SU-DHL-6 (cell line): Measurements from ENCODE around the gene SPTLC2.

ENCODE experiments used
- H2AFZ ChIP-seq: fragments of 200-600 bp; sonication (generic); 2 replicates; pipeline ENCODE4 v1.6.1; 2014; ENCODE audit warnings: low read depth, mild to moderate bottlenecking, moderate library complexity, mixed read lengths, antibody characterized with exemption, low read length; ENCODE audit not compliant: severe bottlenecking
- H3F3A ChIP-seq: fragments of 200-600 bp; shearing (Covaris generic); 2 replicates; pipeline ENCODE4 v1.6.0; 2016; ENCODE audit warnings: antibody characterized with exemption, mild to moderate bottlenecking; ENCODE audit not compliant: insufficient read depth
- H3K27ac ChIP-seq: fragments of 200-600 bp; sonication (generic); 2 replicates; pipeline ENCODE4 v1.5.1; 2016; ENCODE audit warnings: low read depth, mild to moderate bottlenecking, low read length, moderate library complexity, mixed read lengths
- H3K27me3 ChIP-seq: fragments of 200-600 bp; sonication (generic), shearing (Covaris generic); 2 replicates; pipeline ENCODE4 v1.6.0; 2014; ENCODE audit warnings: mild to moderate bottlenecking, low read length
- H3K36me3 ChIP-seq: fragments of 200-600 bp; sonication (generic); 2 replicates; pipeline ENCODE4 v1.6.1; 2014; ENCODE audit warnings: mild to moderate bottlenecking, low read length, mixed read lengths
- H3K4me2 ChIP-seq: fragments of 300-600, 200-600 bp; shearing (Covaris generic), sonication (generic); 2 replicates; pipeline ENCODE4 v1.6.0; 2014; ENCODE audit warnings: low read length, low read depth, mild to moderate bottlenecking; ENCODE audit not compliant: poor library complexity, severe bottlenecking
- H3K4me3 ChIP-seq: fragments of 200-600 bp; sonication (generic); 2 replicates; pipeline ENCODE4 v1.5.1; 2014; ENCODE audit warnings: antibody characterized with exemption, low read length, mild to moderate bottlenecking, mixed read lengths; ENCODE audit not compliant: insufficient read depth, poor library complexity, severe bottlenecking
- H3K79me2 ChIP-seq: fragments of 200-600 bp; sonication (generic); 2 replicates; pipeline ENCODE4 v1.6.1; 2014; ENCODE audit warnings: mild to moderate bottlenecking, low read length, moderate library complexity; ENCODE audit not compliant: insufficient read depth
- H3K9ac ChIP-seq: fragments of 200-600 bp; sonication (generic); 2 replicates; pipeline ENCODE4 v1.7.0; 2014; ENCODE audit warnings: mild to moderate bottlenecking, low read length
- H3K9me2 ChIP-seq: fragments of 200-600 bp; sonication (generic); replicated peaks from 2 replicates; pipeline ENCODE4 v1.6.1; 2014; ENCODE audit warnings: low read length; ENCODE audit not compliant: insufficient read depth
- H3K9me3 ChIP-seq: fragments of 200-600 bp; sonication (generic); 2 replicates; pipeline ENCODE4 v1.6.1; 2014; ENCODE audit warnings: low read length, mixed read lengths; ENCODE audit not compliant: insufficient read depth
- H4K20me1 ChIP-seq: fragments of 200-600 bp; sonication (generic); 2 replicates; pipeline ENCODE4 v1.6.1; 2014; ENCODE audit warnings: low read depth, mild to moderate bottlenecking, antibody characterized with exemption, low read length, moderate library complexity, mixed read lengths
- EZH2phosphoT487 ChIP-seq: fragments of 200-600 bp; sonication (generic), shearing (Covaris generic); conservative IDR thresholded peaks from 2 replicates; pipeline ENCODE4 v1.6.1; 2018; ENCODE audit warnings: mild to moderate bottlenecking, antibody characterized with exemption, low read length, moderate library complexity, mixed read lengths
- TF ChIP-seq, protein P1 (sequence below): fragments of 200-600 bp; sonication (generic); IDR thresholded peaks from one replicate; pipeline ENCODE4 v1.5.1; 2017; ENCODE audit warnings: antibody characterized with exemption, mild to moderate bottlenecking, low read length, moderate library complexity; ENCODE audit not compliant: insufficient read depth, poor library complexity, severe bottlenecking

Gene SPTLC2

DNA sequence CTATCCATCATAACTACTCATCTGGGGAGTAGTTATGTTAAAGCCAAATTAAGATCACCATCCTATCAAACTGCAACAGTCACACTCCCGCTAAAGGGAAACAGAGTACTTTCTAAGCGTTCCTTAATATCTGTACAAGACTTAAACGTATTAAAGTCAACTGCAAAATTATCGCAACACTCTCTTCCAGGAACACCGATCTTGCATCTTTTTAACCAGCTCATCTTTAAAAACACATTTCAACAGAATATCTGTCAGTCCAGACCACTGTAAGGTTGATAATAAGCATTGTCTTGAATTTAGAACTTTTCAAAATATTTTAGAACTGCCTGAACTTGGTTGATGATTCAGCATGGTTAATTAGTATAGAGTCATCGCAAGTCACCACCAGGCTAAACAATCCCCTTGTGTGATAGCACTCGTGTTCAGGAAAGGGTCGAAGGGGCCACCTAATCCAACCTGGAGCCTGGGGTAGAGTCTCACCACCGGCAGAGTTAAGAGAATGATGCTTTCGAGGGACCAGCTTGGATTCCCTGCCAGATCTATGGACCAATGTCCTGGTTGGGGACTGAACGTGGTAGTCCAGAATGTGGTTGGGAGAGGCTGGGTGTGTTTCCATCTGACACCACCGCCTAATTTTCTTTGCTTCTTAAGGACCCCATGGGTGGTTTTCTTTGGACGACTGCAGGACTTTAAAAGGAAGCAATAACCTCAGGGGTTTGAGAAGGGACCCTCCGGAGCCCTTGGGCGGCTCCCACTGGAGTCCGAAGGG is 890 bp downstream of the SPTLC2 start:
- Histone ChIP-seq H3K4me3 (peak overlapping the region; percentile 99), H3K27ac (peak overlapping the region; percentile 54), H3K79me2 (peaks cover 56% of the 10 kb centered on the region), H3K9me2 (no peaks in the 10 kb centered on the region), H3K27me3 (no peaks in the 10 kb centered on the region), H4K20me1 (peaks cover 5% of the 10 kb centered on the region; the same call in 1 of the 2 replicates), H3K4me2 (peak overlapping the region; percentile 85), H3K36me3 (0 out of 2 replicates have a peak, but pooled peaks cover 4% of the 10 kb centered on the region), H3K9ac (peak overlapping the region; percentile 86), H2AFZ (peak overlapping the region; percentile 18), H3F3A (peaks cover 8% of the 10 kb centered on the region; the same call in 1 of the 2 replicates), H3K9me3 (no peaks in the 10 kb centered on the region)
- no peak for TF ChIP-seq EZH2phosphoT487
- TF ChIP-seq, protein P1, sequence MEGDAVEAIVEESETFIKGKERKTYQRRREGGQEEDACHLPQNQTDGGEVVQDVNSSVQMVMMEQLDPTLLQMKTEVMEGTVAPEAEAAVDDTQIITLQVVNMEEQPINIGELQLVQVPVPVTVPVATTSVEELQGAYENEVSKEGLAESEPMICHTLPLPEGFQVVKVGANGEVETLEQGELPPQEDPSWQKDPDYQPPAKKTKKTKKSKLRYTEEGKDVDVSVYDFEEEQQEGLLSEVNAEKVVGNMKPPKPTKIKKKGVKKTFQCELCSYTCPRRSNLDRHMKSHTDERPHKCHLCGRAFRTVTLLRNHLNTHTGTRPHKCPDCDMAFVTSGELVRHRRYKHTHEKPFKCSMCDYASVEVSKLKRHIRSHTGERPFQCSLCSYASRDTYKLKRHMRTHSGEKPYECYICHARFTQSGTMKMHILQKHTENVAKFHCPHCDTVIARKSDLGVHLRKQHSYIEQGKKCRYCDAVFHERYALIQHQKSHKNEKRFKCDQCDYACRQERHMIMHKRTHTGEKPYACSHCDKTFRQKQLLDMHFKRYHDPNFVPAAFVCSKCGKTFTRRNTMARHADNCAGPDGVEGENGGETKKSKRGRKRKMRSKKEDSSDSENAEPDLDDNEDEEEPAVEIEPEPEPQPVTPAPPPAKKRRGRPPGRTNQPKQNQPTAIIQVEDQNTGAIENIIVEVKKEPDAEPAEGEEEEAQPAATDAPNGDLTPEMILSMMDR = no peak

DNA sequence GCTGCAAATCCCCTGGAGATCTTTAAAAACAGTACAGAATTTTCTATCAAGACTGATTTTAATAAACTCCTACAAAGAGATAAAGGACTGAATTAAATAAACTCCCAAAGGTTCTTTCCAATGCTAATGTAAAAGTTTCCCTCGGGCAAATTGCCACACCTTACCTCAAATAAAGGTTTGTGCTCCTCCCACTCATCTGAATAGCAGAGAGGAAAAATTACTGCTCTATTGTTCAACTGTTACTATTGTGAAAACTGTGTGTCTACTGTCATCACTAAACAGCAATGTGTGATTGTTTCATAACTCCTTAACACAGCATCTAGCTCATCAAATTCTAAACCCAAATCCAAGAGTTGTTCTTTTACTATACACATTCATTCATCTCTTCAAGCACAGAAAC is 3.2 kb downstream of the SPTLC2 start:
- peak overlapping the region; percentile 13 for H3K4me2 ChIP-seq
- no peaks in the 10 kb centered on the region for H3K9me3 ChIP-seq
- H3K79me2 ChIP-seq = peaks cover 78% of the 10 kb centered on the region
- H3K27me3 ChIP-seq = no peaks in the 10 kb centered on the region
- H3K36me3 ChIP-seq = 0 out of 2 replicates have a peak, but pooled peaks cover 4% of the 10 kb centered on the region
- no peak overlapping the region; the same call in 1 of the 2 replicates for H3K27ac ChIP-seq
- peaks cover 5% of the 10 kb centered on the region for H4K20me1 ChIP-seq
- no peak overlapping the region for H3K4me3 ChIP-seq
- H3K9ac ChIP-seq = no peak overlapping the region
- H2AFZ ChIP-seq = no peak overlapping the region
- H3K9me2 ChIP-seq = no peaks in the 10 kb centered on the region
- peaks cover 8% of the 10 kb centered on the region; the same call in 1 of the 2 replicates for H3F3A ChIP-seq
- TF ChIP-seq EZH2phosphoT487 = no peak
- TF ChIP-seq, protein P1 = no peak

DNA sequence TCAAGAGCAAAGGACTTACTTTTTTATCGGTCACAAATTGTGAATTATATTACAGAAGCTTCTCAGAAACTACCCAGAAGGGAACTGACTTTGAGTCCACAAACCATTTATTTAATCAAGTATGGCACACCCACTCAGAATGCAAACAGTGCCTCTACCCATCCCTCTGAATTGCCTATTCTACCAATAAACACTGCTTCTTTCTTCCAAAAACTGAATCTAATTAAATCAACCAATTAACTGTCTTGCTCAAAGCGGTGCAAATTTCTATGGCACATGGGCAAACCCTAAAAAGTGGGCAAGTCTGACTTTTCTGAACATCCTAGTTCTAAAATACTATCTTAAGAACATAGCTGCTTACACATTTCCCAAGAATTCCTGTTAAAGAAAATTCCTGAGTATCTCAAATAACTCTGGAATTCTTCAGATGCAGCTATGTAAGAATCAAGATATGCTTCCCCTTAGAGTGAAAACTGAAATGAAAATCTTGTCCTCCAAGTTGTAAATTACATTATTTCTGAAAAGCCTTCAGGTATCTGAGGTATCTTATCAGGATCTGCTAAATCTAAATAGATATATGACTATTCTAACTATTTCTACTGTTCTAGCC is 4.3 kb downstream of the SPTLC2 start:
- H3K27ac ChIP-seq = no peak overlapping the region
- TF ChIP-seq, protein P1 = no peak
- no peak for TF ChIP-seq EZH2phosphoT487

More for the DNA sequence above, 4.3 kb downstream of the SPTLC2 start:
- Histone ChIP-seq H3K9ac (no peak overlapping the region), H2AFZ (no peak overlapping the region), H4K20me1 (peaks cover 9% of the 10 kb centered on the region), H3K36me3 (0 out of 2 replicates have a peak, but pooled peaks cover 4% of the 10 kb centered on the region), H3K27me3 (no peaks in the 10 kb centered on the region), H3K79me2 (peaks cover 89% of the 10 kb centered on the region), H3F3A (no peaks in the 10 kb centered on the region; the same call in 1 of the 2 replicates), H3K9me3 (no peaks in the 10 kb centered on the region), H3K4me2 (peak overlapping the region; percentile 13), H3K4me3 (no peak overlapping the region), H3K9me2 (no peaks in the 10 kb centered on the region)
